HG02610 (cell line): ENCODE data around the gene SLC38A11.
"Not testable (repeated sequence)": the region's sequence is repeated elsewhere in the genome, so short reads cannot be mapped to it uniquely, and the experiment has no call there.

ENCODE experiments used
- ATAC-seq: cut with Tn5 transposase; IDR thresholded peaks from one replicate; pipeline ENCODE4 v1.9.1; 2021; ENCODE audit warnings: mild to moderate bottlenecking, moderate library complexity; ENCODE audit not compliant: unreplicated experiment

The SLC38A11 gene

DNA sequence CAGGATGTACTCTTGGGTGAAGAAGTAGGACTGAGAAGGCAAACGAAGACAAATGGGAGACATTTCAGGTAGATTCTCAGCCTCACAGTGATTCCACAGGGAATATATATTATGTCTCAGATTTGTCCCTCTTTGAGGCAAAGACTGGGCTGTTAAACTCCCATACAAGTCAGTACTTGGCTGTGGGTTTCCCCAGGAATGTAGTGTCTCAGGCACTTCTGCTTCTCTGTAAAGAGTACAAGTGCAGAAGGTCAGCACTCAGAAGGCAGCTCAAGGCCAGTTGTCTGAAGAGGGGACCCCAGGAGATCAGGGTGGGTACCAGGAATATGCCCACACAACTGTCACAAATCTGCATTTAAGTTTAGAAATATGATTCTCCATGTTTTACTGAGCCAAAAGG, 73.8 kb downstream of the SLC38A11 start:
- ATAC-seq = no peak

- no peak for ATAC-seq
Measured at GRCh38 chr2:164879901-164880535, 75.3 kb downstream of the SLC38A11 start.

- no peak for ATAC-seq
Measured at GRCh38 chr2:164877927-164878326, 77.4 kb downstream of the SLC38A11 start.

- no peak for ATAC-seq
Measured at GRCh38 chr2:164877169-164877568, 78.2 kb downstream of the SLC38A11 start.

DNA sequence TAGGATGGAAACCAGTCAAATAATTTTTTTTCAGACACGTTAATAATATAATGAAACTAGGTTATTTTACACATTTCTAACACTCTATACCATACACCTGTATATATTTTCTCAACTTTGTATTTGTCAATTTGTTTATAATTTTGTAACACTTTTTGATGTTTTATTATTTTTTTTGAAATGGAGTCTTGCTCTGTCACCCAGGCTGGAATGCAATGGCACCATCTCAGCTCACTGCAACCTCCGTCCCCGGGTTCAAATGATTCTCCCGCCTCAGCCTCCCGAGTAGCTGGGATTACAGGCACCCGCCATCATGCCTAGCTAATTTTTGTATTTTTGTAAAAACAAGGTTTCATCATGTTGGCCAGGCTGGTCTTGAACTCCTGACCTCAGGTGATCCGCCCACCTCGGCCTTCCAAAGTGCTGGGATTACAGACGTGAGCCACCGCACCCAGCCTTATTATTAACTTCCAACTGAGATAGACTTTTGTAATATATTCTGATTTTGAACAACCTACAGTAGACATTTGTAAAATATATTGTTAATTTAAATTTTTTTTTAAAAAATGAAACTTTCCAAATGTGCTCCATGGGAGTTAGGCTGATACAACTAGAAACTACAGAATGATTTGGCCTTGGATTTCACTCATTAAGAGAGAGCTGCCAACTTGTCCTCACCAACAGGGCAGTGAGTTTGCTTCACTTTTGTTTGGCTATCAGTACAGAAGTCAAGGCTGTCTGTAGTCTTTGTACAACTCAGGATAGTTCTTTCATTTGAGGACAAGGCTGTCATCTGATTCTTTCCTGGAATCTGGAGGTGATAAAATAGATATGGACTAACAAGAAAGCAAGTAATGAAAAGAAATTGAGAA, 79.8 kb downstream of the SLC38A11 start:
- ATAC-seq = no peak

DNA sequence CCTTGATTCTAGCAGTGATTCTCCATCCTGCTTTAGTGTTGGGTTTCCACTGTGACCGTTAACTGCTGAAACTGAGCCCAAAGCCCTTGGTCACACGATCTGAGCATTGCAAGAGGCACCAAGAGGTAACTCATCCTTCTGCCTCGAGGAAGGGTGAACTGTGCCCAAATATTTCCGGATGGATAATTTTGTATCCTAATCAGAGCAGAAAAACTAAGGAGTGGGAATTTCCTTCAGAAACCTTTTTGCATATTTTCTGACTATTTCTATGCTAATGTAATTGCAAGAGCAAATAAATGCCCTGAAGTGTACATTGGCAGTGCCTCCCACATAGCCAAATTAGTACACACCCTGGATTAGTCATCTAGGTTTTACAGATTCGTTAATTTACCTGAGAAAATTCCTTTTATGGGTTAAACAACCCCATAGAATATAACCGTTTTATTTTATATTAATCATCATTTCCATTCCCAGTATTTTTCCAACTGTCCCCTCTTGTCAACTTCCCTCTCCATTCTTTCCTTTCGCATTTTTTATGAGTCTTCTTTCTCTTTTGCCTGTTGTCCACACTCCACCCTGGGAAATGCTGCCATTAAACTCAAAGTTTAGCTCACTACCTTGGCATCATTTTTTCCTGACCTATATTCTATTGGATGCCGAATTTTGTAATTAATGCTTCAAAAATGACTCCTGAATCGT, 82.0 kb downstream of the SLC38A11 start:
- ATAC-seq = no peak

GRCh38 chr2:164871404-164871803, 83.9 kb downstream of the SLC38A11 start:
- ATAC-seq = no peak

DNA sequence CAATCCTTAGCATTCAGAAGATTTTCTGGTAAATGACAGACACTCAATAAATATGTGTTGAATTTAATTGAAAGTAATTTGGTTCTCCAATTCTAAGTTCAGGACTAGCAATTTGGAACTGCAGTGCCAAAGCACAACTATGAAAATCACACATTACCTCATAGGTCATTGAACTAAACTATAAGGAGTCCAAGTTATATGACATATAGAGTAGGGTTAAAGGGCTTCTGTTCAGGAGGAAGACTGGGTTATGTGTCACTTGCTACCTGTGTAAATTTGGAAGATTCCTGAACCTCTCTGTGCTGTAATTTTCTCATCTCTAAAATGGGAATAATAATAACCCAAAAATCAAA, 85.9 kb downstream of the SLC38A11 start:
- ATAC-seq = no peak

DNA sequence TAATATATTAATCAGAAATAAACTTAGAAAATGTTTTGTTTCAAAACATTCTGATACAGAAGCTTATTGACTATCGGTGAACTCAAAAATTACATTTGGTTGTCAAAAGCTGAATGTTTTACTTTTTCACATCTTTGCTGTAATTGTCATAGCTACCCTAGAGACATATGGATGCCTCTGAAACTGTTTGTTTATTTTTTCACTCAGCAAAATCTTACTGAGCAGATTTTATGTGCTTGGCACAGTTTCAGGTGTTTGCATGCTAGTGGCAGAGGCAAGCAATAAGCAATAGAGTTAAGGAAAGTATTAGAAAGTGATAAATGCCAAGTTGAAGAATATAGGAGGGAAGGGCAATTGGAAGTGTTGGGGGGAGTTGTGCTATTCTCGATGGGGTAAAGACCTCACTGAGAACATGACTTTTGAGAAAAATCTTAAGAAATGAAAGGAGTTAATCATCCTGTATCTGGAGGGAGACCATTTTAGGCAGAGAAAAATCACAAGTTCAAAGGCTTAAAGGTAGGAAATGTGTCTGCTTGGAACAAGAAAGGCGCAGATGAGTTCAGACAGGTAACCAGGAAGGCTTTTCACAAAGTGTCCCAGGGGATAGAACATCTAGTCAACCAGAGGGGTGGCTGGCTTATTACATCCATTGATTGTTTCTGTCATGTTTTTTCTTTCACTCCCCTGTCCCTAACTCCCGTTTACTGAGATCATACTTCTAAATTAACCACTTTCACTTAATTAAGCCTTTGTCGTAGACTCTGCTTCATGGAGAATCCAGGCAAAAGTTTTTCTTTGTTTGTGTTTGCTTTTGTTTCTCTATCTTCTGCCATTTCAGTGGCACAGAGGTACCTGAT, 86.5 kb downstream of the SLC38A11 start:
- ATAC-seq = no peak

DNA sequence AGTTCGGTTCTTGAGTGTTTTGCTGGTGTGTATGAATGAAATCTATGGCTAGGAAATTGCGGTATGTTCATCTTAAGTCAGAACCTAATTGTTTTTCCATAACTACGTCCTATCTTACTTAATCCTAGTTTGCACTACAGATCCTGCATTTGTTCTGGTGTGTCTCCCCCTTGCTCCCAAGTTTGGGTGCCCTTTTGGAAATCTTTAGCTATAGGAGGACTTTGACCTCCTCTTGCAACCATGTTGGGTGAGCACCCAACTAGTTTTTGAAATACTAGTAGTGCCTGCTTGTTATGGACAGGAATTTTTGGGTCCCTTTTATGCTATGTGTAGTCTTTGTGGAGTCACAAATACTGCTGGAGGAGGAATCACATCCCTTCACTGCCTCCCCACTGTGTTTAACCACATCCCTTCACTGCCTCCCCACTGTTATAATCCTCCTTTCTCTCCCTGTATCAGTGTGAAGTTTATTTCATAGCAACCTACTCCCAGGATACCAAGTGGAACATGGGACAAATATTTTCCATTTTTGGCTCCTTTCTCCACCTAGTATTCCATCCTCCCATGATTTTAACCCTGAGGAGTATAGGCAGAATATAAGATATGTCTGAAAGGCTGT, 87.4 kb downstream of the SLC38A11 start:
- ATAC-seq = no peak

- ATAC-seq = not testable (repeated sequence)
Measured at GRCh38 chr2:164866381-164866780, 88.9 kb downstream of the SLC38A11 start.

GRCh38 chr2:164860694-164861042, 94.7 kb downstream of the SLC38A11 start:
- no peak for ATAC-seq

DNA sequence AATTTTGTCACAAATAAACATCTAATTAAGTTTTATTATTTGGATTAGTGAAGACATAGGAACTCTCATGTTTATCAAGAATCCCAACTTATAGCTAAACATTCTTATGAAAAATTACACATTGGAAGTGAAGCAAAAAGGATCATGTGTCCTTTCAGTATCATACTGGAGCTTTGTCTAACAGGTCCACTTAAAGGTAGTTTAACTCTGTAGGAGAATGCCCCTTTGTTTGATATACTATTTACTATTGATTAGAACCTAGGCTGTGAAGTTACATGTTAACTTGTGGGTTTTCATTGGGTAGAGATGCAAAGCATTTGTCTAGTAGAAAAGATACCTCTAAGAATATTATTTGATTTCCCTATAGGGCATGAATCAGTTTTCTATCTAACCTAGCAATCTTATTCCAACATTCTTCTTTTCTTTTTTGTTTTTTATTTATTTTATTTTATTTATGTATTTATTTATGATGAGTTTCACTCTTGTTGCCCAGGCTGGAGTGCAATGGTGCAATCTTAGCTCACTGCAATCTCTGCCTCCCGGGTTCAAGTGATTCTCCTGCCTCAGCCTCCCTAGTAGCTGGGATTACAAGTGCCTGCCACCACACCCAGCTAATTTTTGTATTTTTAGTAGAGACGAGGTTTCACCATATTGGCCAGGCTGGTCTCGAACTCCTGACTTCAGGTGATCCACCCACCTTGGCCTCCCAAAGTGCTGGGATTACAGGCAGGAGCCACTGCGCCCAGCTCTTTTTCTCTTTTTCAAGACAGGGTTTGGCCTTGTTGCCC, 95.2 kb downstream of the SLC38A11 start:
- ATAC-seq = not testable (repeated sequence)

GRCh38 chr2:164859251-164859818, 96.0 kb downstream of the SLC38A11 start:
- no peak for ATAC-seq

GRCh38 chr2:164852086-164852485, 103.2 kb downstream of the SLC38A11 start:
- ATAC-seq = no peak

DNA sequence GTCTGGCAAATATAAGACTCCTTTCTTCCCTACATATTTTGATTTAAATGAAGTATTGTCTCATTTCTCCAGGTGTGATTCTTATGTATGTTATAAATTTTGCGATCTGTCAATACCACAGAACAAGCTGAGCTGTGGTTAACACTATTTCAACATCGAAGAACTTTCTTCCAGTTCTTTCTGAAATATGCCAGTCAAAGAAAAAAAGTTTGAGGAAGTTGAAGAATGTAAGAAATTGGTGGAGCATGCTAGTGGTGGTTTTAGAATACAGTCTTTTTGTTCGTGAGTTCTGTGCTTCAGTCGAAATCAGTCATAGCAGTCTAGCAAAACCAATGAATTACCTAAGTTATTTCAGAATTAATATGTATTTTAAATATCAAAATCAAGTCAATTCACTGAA, 105.1 kb downstream of the SLC38A11 start:
- no peak for ATAC-seq

GRCh38 chr2:164849506-164849905, 105.8 kb downstream of the SLC38A11 start:
- no peak for ATAC-seq

DNA sequence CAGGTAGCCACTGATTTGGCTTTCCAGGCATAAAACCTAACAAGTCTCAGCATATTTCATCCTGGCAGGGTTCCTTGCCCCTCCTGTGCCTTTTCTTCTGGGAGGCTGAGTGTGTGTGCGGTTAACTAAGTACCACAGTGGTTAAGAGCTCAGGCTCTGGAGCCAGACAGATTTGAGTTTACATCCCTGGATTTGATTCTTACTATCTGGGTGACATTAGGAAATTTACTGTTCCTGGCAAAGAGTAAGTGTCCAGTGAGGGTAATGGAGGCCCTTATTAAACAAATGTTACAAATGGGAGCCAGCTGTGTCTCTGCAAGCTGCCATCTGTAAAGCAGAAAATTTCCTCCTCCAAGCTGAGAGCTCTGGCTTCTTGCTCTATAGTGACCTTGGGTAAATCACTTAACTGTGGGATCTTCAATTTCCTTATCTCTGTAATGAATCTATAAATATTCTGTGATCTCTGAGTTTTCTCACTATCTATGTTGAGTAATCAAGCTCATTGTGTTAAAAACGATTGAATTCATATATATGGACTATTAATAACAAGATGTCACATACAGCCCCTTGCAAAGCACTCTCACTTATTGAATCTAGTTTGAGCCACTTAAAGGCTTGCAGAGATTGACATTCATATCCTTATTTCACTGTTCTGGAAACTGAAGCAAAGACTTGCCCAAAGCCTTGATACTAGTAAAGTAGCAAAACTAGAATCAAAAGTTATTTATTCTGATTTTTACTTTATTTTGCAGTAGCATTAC, 107.2 kb downstream of the SLC38A11 start:
- no peak for ATAC-seq

DNA sequence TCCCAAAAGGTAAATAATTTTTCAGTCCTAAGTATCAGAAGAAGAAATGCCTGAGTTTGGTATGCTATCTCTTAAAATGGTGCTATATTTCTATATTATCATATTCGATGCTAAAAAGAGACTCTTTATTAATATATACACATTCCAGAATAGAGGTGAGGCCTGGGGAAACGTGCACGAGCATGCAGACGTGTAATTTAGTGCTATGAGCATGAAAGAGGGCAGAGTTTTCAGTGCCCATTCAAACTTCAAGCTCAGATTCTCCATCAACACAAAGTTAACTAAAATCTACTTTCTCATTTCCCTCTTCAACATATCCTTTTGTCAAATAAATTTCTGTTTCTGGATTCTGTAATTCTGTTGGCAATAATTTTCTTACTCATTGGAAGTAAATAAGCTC, 108.0 kb downstream of the SLC38A11 start:
- no peak for ATAC-seq
